ENCODE results near the gene IL1R2. TPM values are rescaled to one million over a fixed set of nuclear protein-coding genes. Genes with fewer than 3 reads are reported as not detected.

The IL1R2 gene
- total and polyA plus RNA-seq, 2 of the 13 experiments (the other 11 are each of a cell fraction or from before 2014, with no cell fraction given), result 3.6 to 7.3 TPM

DNA sequence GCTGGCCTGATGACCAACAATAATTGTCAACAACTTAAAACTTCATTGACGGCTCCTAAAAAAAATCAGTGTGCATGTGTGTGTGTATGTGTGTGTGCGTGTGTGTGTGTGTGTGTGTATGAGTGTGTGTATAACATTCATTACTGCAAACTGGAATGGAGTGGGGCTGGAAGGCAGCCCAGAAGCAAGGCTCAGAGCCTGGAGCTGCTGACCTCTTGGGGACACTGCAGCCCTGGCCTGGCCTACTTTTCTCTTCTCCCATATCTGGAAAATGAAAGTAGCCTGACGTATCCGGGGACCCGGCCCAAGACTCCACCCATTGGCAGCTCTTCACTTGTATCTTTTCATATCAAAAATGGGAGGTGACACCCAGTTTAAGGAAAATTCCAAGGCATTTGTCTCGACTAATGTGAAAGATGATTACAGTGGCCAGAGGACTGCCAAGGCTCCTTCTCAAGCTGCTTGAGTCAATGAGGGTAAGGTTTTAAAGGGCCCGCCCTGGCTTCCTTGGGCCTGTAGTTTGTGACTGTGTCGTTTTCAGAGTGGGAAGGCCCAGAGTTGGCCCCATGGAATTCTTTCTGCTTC is 78.4 kb downstream of the IL1R2 start (continued):
- TF ChIP-seq, protein P1, sequence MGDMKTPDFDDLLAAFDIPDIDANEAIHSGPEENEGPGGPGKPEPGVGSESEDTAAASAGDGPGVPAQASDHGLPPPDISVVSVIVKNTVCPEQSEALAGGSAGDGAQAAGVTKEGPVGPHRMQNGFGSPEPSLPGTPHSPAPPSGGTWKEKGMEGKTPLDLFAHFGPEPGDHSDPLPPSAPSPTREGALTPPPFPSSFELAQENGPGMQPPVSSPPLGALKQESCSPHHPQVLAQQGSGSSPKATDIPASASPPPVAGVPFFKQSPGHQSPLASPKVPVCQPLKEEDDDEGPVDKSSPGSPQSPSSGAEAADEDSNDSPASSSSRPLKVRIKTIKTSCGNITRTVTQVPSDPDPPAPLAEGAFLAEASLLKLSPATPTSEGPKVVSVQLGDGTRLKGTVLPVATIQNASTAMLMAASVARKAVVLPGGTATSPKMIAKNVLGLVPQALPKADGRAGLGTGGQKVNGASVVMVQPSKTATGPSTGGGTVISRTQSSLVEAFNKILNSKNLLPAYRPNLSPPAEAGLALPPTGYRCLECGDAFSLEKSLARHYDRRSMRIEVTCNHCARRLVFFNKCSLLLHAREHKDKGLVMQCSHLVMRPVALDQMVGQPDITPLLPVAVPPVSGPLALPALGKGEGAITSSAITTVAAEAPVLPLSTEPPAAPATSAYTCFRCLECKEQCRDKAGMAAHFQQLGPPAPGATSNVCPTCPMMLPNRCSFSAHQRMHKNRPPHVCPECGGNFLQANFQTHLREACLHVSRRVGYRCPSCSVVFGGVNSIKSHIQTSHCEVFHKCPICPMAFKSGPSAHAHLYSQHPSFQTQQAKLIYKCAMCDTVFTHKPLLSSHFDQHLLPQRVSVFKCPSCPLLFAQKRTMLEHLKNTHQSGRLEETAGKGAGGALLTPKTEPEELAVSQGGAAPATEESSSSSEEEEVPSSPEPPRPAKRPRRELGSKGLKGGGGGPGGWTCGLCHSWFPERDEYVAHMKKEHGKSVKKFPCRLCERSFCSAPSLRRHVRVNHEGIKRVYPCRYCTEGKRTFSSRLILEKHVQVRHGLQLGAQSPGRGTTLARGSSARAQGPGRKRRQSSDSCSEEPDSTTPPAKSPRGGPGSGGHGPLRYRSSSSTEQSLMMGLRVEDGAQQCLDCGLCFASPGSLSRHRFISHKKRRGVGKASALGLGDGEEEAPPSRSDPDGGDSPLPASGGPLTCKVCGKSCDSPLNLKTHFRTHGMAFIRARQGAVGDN (CRISPR knock-in tag; IDR thresholded peaks at IDR 0.05), result peak; percentile 63; the same call in 1 of the 2 replicates
- 0 out of 2 replicates have a peak, but pooled peaks have one; percentile 49 for TF ChIP-seq PITX1 (CRISPR knock-in tag; IDR thresholded peaks at IDR 0.05)
- TF ChIP-seq HOXA5 (CRISPR knock-in tag; IDR thresholded peaks at IDR 0.05), result no peak
- TF ChIP-seq MAFF (IDR thresholded peaks at IDR 0.05; ENCODE audit: low read depth, low read length), result no peak
- peak; percentile 27; the same call in 1 of the 2 replicates for TF ChIP-seq TAF1 (CRISPR knock-in tag; IDR thresholded peaks at IDR 0.05)
- TF ChIP-seq ZNF768 (CRISPR knock-in tag; IDR thresholded peaks at IDR 0.05), result no peak
- TF ChIP-seq, protein P2, sequence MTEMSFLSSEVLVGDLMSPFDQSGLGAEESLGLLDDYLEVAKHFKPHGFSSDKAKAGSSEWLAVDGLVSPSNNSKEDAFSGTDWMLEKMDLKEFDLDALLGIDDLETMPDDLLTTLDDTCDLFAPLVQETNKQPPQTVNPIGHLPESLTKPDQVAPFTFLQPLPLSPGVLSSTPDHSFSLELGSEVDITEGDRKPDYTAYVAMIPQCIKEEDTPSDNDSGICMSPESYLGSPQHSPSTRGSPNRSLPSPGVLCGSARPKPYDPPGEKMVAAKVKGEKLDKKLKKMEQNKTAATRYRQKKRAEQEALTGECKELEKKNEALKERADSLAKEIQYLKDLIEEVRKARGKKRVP (CRISPR knock-in tag; IDR thresholded peaks at IDR 0.05), result 0 out of 4 replicates have a peak, but pooled peaks of 1 of the 2 experiments have one; percentile 44
- TF ChIP-seq TBX2 (CRISPR knock-in tag; IDR thresholded peaks at IDR 0.05; ENCODE audit: borderline replicate concordance), result peak; percentile 78
- TF ChIP-seq, protein P3, sequence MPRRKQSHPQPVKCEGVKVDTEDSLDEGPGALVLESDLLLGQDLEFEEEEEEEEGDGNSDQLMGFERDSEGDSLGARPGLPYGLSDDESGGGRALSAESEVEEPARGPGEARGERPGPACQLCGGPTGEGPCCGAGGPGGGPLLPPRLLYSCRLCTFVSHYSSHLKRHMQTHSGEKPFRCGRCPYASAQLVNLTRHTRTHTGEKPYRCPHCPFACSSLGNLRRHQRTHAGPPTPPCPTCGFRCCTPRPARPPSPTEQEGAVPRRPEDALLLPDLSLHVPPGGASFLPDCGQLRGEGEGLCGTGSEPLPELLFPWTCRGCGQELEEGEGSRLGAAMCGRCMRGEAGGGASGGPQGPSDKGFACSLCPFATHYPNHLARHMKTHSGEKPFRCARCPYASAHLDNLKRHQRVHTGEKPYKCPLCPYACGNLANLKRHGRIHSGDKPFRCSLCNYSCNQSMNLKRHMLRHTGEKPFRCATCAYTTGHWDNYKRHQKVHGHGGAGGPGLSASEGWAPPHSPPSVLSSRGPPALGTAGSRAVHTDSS (CRISPR knock-in tag; conservative IDR thresholded peaks at IDR 0.05), result no peak
- peak; percentile 41 for TF ChIP-seq HDAC2 (CRISPR knock-in tag; IDR thresholded peaks at IDR 0.05)
- TF ChIP-seq ZNF224 (CRISPR knock-in tag; IDR thresholded peaks at IDR 0.05), result peak; percentile 52; the same call in 1 of the 2 replicates
- peak; percentile 72 for TF ChIP-seq MED1 (CRISPR knock-in tag; IDR thresholded peaks at IDR 0.05)
- TF ChIP-seq KMT2A (CRISPR knock-in tag; IDR thresholded peaks at IDR 0.05), result peak; percentile 60
- TF ChIP-seq DNMT3B (CRISPR knock-in tag; conservative IDR thresholded peaks at IDR 0.05), result peak; percentile 81; the same call in 1 of the 2 replicates
- peak; percentile 72; the same call in 1 of the 2 replicates for TF ChIP-seq NFIC (IDR thresholded peaks at IDR 0.05; ENCODE audit: low read length)
- TF ChIP-seq TEAD2 (CRISPR knock-in tag; IDR thresholded peaks at IDR 0.05), result no peak
- TF ChIP-seq, protein P4, sequence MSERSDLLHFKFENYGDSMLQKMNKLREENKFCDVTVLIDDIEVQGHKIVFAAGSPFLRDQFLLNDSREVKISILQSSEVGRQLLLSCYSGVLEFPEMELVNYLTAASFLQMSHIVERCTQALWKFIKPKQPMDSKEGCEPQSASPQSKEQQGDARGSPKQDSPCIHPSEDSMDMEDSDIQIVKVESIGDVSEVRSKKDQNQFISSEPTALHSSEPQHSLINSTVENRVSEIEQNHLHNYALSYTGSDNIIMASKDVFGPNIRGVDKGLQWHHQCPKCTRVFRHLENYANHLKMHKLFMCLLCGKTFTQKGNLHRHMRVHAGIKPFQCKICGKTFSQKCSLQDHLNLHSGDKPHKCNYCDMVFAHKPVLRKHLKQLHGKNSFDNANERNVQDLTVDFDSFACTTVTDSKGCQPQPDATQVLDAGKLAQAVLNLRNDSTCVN (CRISPR knock-in tag; IDR thresholded peaks at IDR 0.05; ENCODE audit: borderline replicate concordance), result peak; percentile 30; the same call in 1 of the 2 replicates
- TF ChIP-seq HNRNPH1 (optimal IDR thresholded peaks at IDR 0.05; ENCODE audit: low read depth, low read length), result no peak
